HepG2 (cell line): ENCODE data around the gene TAC3. TPM values are rescaled to one million over a fixed set of nuclear protein-coding genes. Genes with fewer than 3 reads are reported as not detected.

Experiments
- ATAC-seq: fragments of 200-7000 bp; cut with Tn5 transposase; 3 replicates; pipeline ENCODE4 v1.9.1; 2020; ENCODE audit warnings: mild to moderate bottlenecking, moderate library complexity
- BruUV-seq: library from RNA; stranded (reverse); fragments of 400-500 nt; replicated peaks from 2 replicates; lab custom pipeline; 2021; lab: Mats Ljungman, UMichigan
- CTCF ChIA-PET: fragments of 300-600 bp; formaldehyde crosslinking; extraction: SDS; loops from one replicate; lab custom pipeline; 2021; ENCODE audit warnings: low total read pairs, inconsistent platforms, low intra/inter-chr PET ratio; lab: Yijun Ruan, JAX
- POLR2A ChIA-PET: fragments of 350-600 bp; sonication (Branson Sonifier 250); formaldehyde crosslinking; loops from one replicate; lab custom pipeline; 2020; ENCODE audit warnings: antibody characterized with exemption, inconsistent platforms; lab: Yijun Ruan, JAX
- DNase-seq: peaks from one replicate; pipeline ENCODE4 v3.0.0-alpha.2; 2015; ENCODE audit warnings: low spot score
- FAIRE-seq: peaks from 3 replicates; lab custom pipeline; 2011; peaks lifted over from hg19 to GRCh38; lab: Jason Lieb, UNC
- H2AFZ ChIP-seq: one replicate; pipeline ENCODE4 v1.6.1; 2011; ENCODE audit warnings: low read length, inconsistent platforms
- H3K27ac ChIP-seq: fragments of 300-600 bp; 3 replicates; pipeline ENCODE4 v1.8.0; 2011; ENCODE audit warnings: mixed run types, mild to moderate bottlenecking, mixed read lengths, low read length, inconsistent platforms; ENCODE audit not compliant: insufficient read depth; ENCODE audit errors: extremely low read length
- H3K27me3 ChIP-seq, 2 experiments: fragments of 200-600 bp in 1 of 2; 2 replicates in 1 of 2; 3 replicates in 1 of 2; pipeline versions ENCODE4 v1.6.0 to v1.8.0; 2011; ENCODE audit warnings: low read length in 2 of 2, mild to moderate bottlenecking in 2 of 2, moderate library complexity in 2 of 2, inconsistent platforms in 1 of 2; ENCODE audit not compliant: insufficient read depth in 2 of 2, control insufficient read depth in 1 of 2
- H3K36me3 ChIP-seq, 2 experiments: fragments of 200-600 bp in 1 of 2; replicated peaks in 1 of 2; 2 replicates in 1 of 2; 3 replicates in 1 of 2; pipeline versions ENCODE4 v1.5.1 to v1.8.0; 2011; ENCODE audit warnings: low read length in 2 of 2, inconsistent platforms in 1 of 2; ENCODE audit not compliant: insufficient read depth in 2 of 2, control insufficient read depth in 1 of 2
- H3K4me1 ChIP-seq: 2 replicates; pipeline ENCODE4 v1.5.1; 2012; ENCODE audit warnings: low read length, inconsistent platforms; ENCODE audit not compliant: insufficient read depth
- H3K4me2 ChIP-seq: 2 replicates; pipeline ENCODE4 v1.6.0; 2011; ENCODE audit warnings: low read depth, low read length, inconsistent platforms
- H3K4me3 ChIP-seq, 3 experiments: fragments of 200-600 bp in 1 of 3; sonication (generic), shearing (Covaris generic) in 1 of 3; replicated peaks in 1 of 3; 2 replicates each; pipeline ENCODE4 v1.5.1; 2011 to 2016; ENCODE audit warnings: low read length in 3 of 3, inconsistent platforms in 2 of 3, low read depth in 2 of 3, mild to moderate bottlenecking in 2 of 3, control low read depth in 1 of 3, mixed read lengths in 1 of 3; ENCODE audit not compliant: insufficient read depth in 1 of 3
- H3K79me2 ChIP-seq: one replicate; pipeline ENCODE4 v1.6.1; 2011; ENCODE audit warnings: low read length, inconsistent platforms; ENCODE audit not compliant: insufficient read depth
- H3K9ac ChIP-seq: 2 replicates; pipeline ENCODE4 v1.6.0; 2011; ENCODE audit warnings: mild to moderate bottlenecking, low read depth, low read length, inconsistent platforms; ENCODE audit not compliant: insufficient read depth
- H3K9me3 ChIP-seq: 2 replicates; pipeline ENCODE4 v1.5.1; 2012; ENCODE audit warnings: mild to moderate bottlenecking, low read length
- H4K20me1 ChIP-seq: 2 replicates; pipeline ENCODE4 v1.6.0; 2011; ENCODE audit warnings: inconsistent platforms, mild to moderate bottlenecking, low read length, moderate library complexity; ENCODE audit not compliant: insufficient read depth
- AGO2 ChIP-seq: fragments of 200-400 bp; formaldehyde crosslinking; optimal IDR thresholded peaks from 2 replicates; pipeline ENCODE3; 2017; ENCODE audit warnings: mild to moderate bottlenecking, low read depth, low read length, moderate library complexity
- KDM4B ChIP-seq: sonication (generic); formaldehyde crosslinking; IDR thresholded peaks from 2 replicates; pipeline ENCODE4 v1.4.0; 2020; ENCODE audit warnings: missing genetic modification reagents
- MAZ ChIP-seq, 2 experiments: sonication (generic) in 1 of 2; formaldehyde crosslinking in 1 of 2; IDR thresholded peaks; 2 replicates each; pipeline versions ENCODE4 v1.5.0 to v1.6.1; 2012 to 2020; ENCODE audit warnings: low read depth in 2 of 2, mild to moderate bottlenecking in 2 of 2, borderline replicate concordance in 1 of 2, improper control_type of control experiment in 1 of 2, low read length in 1 of 2, missing genetic modification reagents in 1 of 2, moderate library complexity in 1 of 2
- PTBP1 ChIP-seq: fragments of 200-400 bp; formaldehyde crosslinking; IDR thresholded peaks from 2 replicates; pipeline ENCODE4 v1.6.1; 2018; ENCODE audit warnings: low read length, low read depth; ENCODE audit not compliant: poor library complexity, severe bottlenecking
- ZBTB38 ChIP-seq: sonication (generic); formaldehyde crosslinking; IDR thresholded peaks from 2 replicates; pipeline ENCODE4 v1.5.1; 2020; ENCODE audit warnings: mild to moderate bottlenecking, missing genetic modification reagents
- ZBTB7A ChIP-seq: sonication (generic); formaldehyde crosslinking; IDR thresholded peaks from 2 replicates; pipeline ENCODE4 v1.8.0; 2022; ENCODE audit warnings: mild to moderate bottlenecking, missing genetic modification reagents
- ZNF564 ChIP-seq: sonication (generic); formaldehyde crosslinking; IDR thresholded peaks from 2 replicates; pipeline ENCODE4 v1.8.1; 2023; ENCODE audit warnings: mild to moderate bottlenecking, missing genetic modification reagents
- ZNF720 ChIP-seq: sonication (generic); formaldehyde crosslinking; IDR thresholded peaks from 2 replicates; pipeline ENCODE4 v1.4.0; 2020; ENCODE audit warnings: missing genetic modification reagents
- WGBS: methylation state at CpG from one replicate; pipeline ENCODE4 v1.1.6; 2017; ENCODE audit warnings: low lambda C conversion rate; 5-methylcytosine and 5-hydroxymethylcytosine counted together
- in situ Hi-C: cut with HindIII; loops from 2 replicates; pipeline ENCODE4 v1.10.0; 2017; ENCODE audit warnings: low pct_unique_long_range_greater_than_20kb; ENCODE audit not compliant: extremely low pct_ligation_motif_present
- intact Hi-C: fragments of 100-400 bp; cut with micrococcal nuclease; formaldehyde crosslinking; loops from one replicate; pipeline ENCODE4 v1.10.0; 2022; ENCODE audit not compliant: unreplicated experiment
- polyA plus RNA-seq, 8 experiments: library from polyadenylated mRNA; depleted of rRNA in 3 of 8; stranded (reverse) in 7 of 8; unstranded in 1 of 8; fragments of >200 nt; fragmentation: Illumina TruSeq in 4 of 8; extraction: Trizol in 4 of 8; gene quantifications; 2 replicates each; pipeline versions ENCODE4 v1.2.1 to v1.2.3, GENCODE V29; 2011 to 2016; ENCODE audit warnings: low read depth in 4 of 8, missing spikeins in 1 of 8, mixed read lengths in 1 of 8; ENCODE audit not compliant: insufficient read depth in 1 of 8
- total RNA-seq, 5 experiments: library from RNA; depleted of rRNA; stranded (reverse); fragments of >200 nt; fragmentation: Illumina TruSeq; extraction: Trizol; gene quantifications; 2 replicates each; pipeline ENCODE4 v1.2.3, GENCODE V29; 2016; ENCODE audit warnings: low read depth in 1 of 5
- TF ChIP-seq, protein P1 (sequence below): sonication (generic); formaldehyde crosslinking; IDR thresholded peaks from 2 replicates; pipeline ENCODE4 v1.5.0; 2020; ENCODE audit warnings: missing genetic modification reagents
- TF ChIP-seq, protein P2 (sequence below): sonication (generic); formaldehyde crosslinking; IDR thresholded peaks from 2 replicates; pipeline ENCODE4 v1.9.0; 2021; ENCODE audit warnings: missing genetic modification reagents, mild to moderate bottlenecking, borderline replicate concordance

Gene TAC3
- total and polyA plus RNA-seq, 2 of the 13 experiments (the other 11 are each of a cell fraction or from before 2014, with no cell fraction given) = 0.13 to 0.15 TPM

DNA sequence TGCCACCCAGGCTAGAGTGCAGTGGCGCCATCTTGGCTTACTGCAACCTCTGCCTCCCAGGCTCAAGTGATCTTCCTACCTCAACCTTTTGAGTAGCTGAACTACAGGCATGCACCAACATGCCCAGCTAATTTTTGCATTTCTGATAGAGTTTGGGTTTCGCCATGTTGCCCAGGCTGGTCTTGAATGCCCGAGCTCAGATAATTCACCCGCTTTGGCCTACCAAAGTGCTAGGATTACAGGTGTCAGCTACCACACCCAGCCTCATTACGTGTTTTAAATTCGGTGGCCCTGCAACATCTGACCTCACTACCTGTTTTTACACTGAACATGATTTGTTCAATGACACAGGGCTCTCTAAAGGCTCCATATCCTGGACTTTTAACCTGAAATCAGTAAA lies 36.1 kb downstream of the TAC3 start:
- Histone ChIP-seq H3K4me2 (no peak overlapping the region), H3K9me3 (no peaks in the 10 kb centered on the region), H3K36me3 (no peaks in the 10 kb centered on the region), H3K27ac (no peak overlapping the region), H3K79me2 (no peaks in the 10 kb centered on the region), H4K20me1 (no peaks in the 10 kb centered on the region), H3K27me3 (no peaks in the 10 kb centered on the region; a peak in 2 of 5 replicates), H3K9ac (no peak overlapping the region), H2AFZ (no peak overlapping the region), H3K4me1 (no peaks in the 10 kb centered on the region), H3K4me3 (no peak overlapping the region)
- ChIA-PET POLR2A (no interaction called here), CTCF (no interaction called here)
- in situ Hi-C loops (no loop called here), intact Hi-C loops (no loop called here)
- BruUV-seq = no TSS peak
- no peak for ATAC-seq
- no peak for DNase-seq
- WGBS = 59% methylated on average over 6 of the region's 6 CpGs
- TF ChIP-seq MAZ (IDR thresholded peaks at IDR 0.05; ENCODE audit: borderline replicate concordance, low read depth, low read length) (no peak), MAZ (CRISPR knock-in tag; IDR thresholded peaks at IDR 0.05; ENCODE audit: low read depth) (no peak), AGO2 (no peak), ZBTB7A (CRISPR knock-in tag) (no peak), KDM4B (no peak), PTBP1 (no peak), ZNF564 (CRISPR knock-in tag) (no peak), ZBTB38 (CRISPR knock-in tag) (no peak), ZNF720 (CRISPR knock-in tag) (no peak)
- TF ChIP-seq, protein P1, sequence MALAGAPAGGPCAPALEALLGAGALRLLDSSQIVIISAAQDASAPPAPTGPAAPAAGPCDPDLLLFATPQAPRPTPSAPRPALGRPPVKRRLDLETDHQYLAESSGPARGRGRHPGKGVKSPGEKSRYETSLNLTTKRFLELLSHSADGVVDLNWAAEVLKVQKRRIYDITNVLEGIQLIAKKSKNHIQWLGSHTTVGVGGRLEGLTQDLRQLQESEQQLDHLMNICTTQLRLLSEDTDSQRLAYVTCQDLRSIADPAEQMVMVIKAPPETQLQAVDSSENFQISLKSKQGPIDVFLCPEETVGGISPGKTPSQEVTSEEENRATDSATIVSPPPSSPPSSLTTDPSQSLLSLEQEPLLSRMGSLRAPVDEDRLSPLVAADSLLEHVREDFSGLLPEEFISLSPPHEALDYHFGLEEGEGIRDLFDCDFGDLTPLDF = no peak
- TF ChIP-seq, protein P2, sequence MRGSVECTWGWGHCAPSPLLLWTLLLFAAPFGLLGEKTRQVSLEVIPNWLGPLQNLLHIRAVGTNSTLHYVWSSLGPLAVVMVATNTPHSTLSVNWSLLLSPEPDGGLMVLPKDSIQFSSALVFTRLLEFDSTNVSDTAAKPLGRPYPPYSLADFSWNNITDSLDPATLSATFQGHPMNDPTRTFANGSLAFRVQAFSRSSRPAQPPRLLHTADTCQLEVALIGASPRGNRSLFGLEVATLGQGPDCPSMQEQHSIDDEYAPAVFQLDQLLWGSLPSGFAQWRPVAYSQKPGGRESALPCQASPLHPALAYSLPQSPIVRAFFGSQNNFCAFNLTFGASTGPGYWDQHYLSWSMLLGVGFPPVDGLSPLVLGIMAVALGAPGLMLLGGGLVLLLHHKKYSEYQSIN (CRISPR knock-in tag) = no peak
- no peak for FAIRE-seq
